ENCODE data around the gene HM13.
"Not testable (repeated sequence)": the region's sequence is repeated elsewhere in the genome, so short reads cannot be mapped to it uniquely, and the experiment has no call there.

The HM13 gene

GRCh38 chr20:31593221-31594001 lies 79.2 kb downstream of the HM13 start:
- no peak for DNase-seq

- DNase-seq = no peak
These were observed 79.8 kb downstream of the HM13 start for GRCh38 chr20:31594002-31594557.

- no peak for DNase-seq
These were observed 80.5 kb downstream of the HM13 start for GRCh38 chr20:31594558-31595379.

- no peak for DNase-seq
These were observed 81.1 kb downstream of the HM13 start for GRCh38 chr20:31595380-31595653.

- DNase-seq = no peak
These were observed 81.6 kb downstream of the HM13 start for GRCh38 chr20:31595654-31596411.

- not testable (repeated sequence) for DNase-seq
These were observed 82.1 kb downstream of the HM13 start for GRCh38 chr20:31596412-31596715.

- no peak for DNase-seq
These were observed 82.7 kb downstream of the HM13 start for GRCh38 chr20:31596831-31597480.

- no peak for DNase-seq
These were observed 83.2 kb downstream of the HM13 start for GRCh38 chr20:31597481-31597855.

- no peak for DNase-seq
These were observed 88.2 kb downstream of the HM13 start for GRCh38 chr20:31602431-31602778.

GRCh38 chr20:31602779-31603441 lies 88.7 kb downstream of the HM13 start:
- DNase-seq = no peak

GRCh38 chr20:31603822-31604566 lies 89.8 kb downstream of the HM13 start:
- no peak for DNase-seq

GRCh38 chr20:31604567-31605030 lies 90.4 kb downstream of the HM13 start:
- DNase-seq = no peak

- peak; percentile 57 for DNase-seq
These were observed 91.0 kb downstream of the HM13 start, which contains the start of gene ID1 for GRCh38 chr20:31605031-31605901. Gene ID1 (plus strand): TSS chr20:31605289. CDS start chr20:31605388, 99 bp downstream.

GRCh38 chr20:31605902-31606803 lies 91.9 kb downstream of the HM13 start:
- DNase-seq = no peak

- no peak for DNase-seq
These were observed 92.8 kb downstream of the HM13 start for GRCh38 chr20:31606804-31607639.

GRCh38 chr20:31607640-31608250 lies 93.5 kb downstream of the HM13 start:
- DNase-seq = no peak

- no peak for DNase-seq
These were observed 94.2 kb downstream of the HM13 start for GRCh38 chr20:31608251-31608945.

Data from cortex of kidney (tissue), 1 donor.